Measurements from ENCODE around the gene UCP2.

The UCP2 gene

DNA sequence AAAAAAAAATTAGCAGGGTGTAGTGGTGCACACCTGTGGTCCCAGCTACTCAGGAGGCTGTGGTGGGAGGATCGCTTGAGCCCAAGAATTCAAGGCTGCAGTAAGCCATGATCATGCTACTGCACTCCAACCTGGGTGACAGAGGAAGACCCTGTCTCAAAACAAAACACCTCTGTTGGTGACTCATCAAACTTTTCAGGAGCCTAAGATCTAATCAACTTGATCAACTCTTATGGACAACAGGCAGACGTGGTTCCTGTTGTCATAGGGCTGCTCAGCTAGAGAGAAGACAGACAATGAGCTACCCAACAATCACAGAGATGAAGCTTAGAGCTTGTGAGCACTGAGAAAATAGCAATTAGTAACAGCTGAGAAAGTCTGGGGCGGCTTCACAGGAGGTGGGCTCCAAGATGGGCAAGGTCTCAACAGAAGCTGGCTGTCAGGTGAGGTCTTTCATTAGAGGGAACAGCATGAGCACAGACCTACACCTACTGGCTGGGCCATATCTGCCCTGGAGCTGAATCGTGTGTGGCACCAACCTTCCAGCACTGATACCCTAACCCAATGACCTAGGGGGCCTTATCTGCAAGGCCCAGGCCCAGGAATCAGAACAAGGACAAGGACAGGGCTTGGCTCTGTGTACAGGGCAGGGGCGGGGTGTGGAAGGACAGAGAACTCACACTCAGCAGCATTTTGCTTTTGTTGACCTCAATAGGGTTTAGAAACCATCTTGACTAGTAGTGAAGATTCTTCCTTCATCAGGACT, 33.5 kb upstream of the UCP2 start:
- Histone ChIP-seq H3K27me3 (ENCODE audit: insufficient read depth, low read length, poor library complexity, severe bottlenecking) (no peaks in the 10 kb centered on the region), H3K79me2 (ENCODE audit: insufficient read depth, low read length) (no peaks in the 10 kb centered on the region), H2AFZ (ENCODE audit: low read length) (no peak overlapping the region), H3K9me3 (ENCODE audit: insufficient read depth, low read depth, low read length) (no peaks in the 10 kb centered on the region), H3K4me1 (ENCODE audit: insufficient read depth, low read length, poor library complexity, severe bottlenecking) (peaks cover 54% of the 10 kb centered on the region), H3K4me2 (ENCODE audit: low read depth, low read length, poor library complexity, severe bottlenecking) (no peak overlapping the region), H3K36me3 (ENCODE audit: insufficient read depth, low read length) (peaks cover 9% of the 10 kb centered on the region; the same call in 1 of the 2 replicates), H3K4me3 (ENCODE audit: low read length, poor library complexity, severe bottlenecking) (no peak overlapping the region), H3F3A (ENCODE audit: low read depth) (no peaks in the 10 kb centered on the region), H4K20me1 (ENCODE audit: insufficient read depth, low read length, poor library complexity, severe bottlenecking) (no peaks in the 10 kb centered on the region), H3K9me2 (replicated peaks; ENCODE audit: low read depth, low read length) (no peaks in the 10 kb centered on the region), H3K9ac (ENCODE audit: low read depth, low read length, poor library complexity, severe bottlenecking) (no peak overlapping the region)
- TF ChIP-seq CTCF (conservative IDR thresholded peaks at IDR 0.05; ENCODE audit: low read length) (no peak), EZH2phosphoT487 (IDR thresholded peaks at IDR 0.05; ENCODE audit: borderline replicate concordance) (no peak)

DNA sequence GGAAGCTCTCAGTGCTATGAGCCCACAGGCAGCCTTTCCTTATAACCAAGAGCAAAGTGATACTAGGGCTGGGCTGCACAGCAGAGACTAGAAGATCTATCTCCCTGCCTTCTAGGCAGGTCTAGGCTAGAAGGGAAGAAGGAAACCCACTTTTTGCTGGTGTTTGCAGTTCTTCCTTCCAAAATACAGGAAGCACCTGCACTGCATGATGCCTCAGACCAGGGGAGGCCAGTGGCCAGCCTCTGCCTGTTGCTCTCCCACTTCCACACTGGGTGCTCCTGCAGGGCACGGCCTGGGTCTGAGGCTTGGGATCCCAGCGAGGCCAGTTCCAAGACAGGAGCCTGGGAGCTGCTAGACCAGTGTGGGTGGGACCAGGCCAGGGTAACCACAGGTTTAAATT, 32.2 kb upstream of the UCP2 start:
- Histone ChIP-seq H3K4me3 (ENCODE audit: low read length, poor library complexity, severe bottlenecking) (no peak overlapping the region), H3K27me3 (ENCODE audit: insufficient read depth, low read length, poor library complexity, severe bottlenecking) (no peaks in the 10 kb centered on the region), H3K4me1 (ENCODE audit: insufficient read depth, low read length, poor library complexity, severe bottlenecking) (peaks cover 56% of the 10 kb centered on the region), H3K79me2 (ENCODE audit: insufficient read depth, low read length) (no peaks in the 10 kb centered on the region), H3K9me3 (ENCODE audit: insufficient read depth, low read depth, low read length) (no peaks in the 10 kb centered on the region), H3K36me3 (ENCODE audit: insufficient read depth, low read length) (peaks cover 9% of the 10 kb centered on the region; the same call in 1 of the 2 replicates), H2AFZ (ENCODE audit: low read length) (no peak overlapping the region), H3F3A (ENCODE audit: low read depth) (no peaks in the 10 kb centered on the region), H3K9ac (ENCODE audit: low read depth, low read length, poor library complexity, severe bottlenecking) (peak overlapping the region; percentile 42), H3K4me2 (ENCODE audit: low read depth, low read length, poor library complexity, severe bottlenecking) (peak overlapping the region; percentile 55), H4K20me1 (ENCODE audit: insufficient read depth, low read length, poor library complexity, severe bottlenecking) (no peaks in the 10 kb centered on the region), H3K9me2 (replicated peaks; ENCODE audit: low read depth, low read length) (no peaks in the 10 kb centered on the region)
- TF ChIP-seq EZH2phosphoT487 (IDR thresholded peaks at IDR 0.05; ENCODE audit: borderline replicate concordance) (no peak), CTCF (conservative IDR thresholded peaks at IDR 0.05; ENCODE audit: low read length) (no peak)

DNA sequence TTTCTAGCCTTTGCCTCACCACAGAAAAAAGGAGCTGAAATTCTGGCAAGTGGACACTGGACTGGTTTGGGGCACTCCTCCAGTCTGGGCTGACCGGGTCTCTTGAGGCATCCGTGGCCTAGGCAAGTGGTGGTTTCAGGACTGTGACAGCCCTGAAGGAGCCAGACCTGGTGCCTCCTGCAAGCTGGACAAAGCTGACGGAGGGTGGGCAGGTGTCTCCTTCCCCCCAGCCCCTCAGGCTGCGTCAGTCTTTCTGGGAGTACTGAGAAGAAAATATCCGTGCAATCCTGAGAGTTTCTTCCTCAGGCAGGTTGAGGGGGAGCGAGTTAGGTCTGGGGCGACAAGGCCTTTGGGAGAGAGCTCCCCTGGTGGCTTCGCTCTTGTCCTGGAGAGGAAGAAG, 30.5 kb upstream of the UCP2 start:
- no peak overlapping the region for H3K9ac ChIP-seq (ENCODE audit: low read depth, low read length, poor library complexity, severe bottlenecking)
- no peaks in the 10 kb centered on the region for H3F3A ChIP-seq (ENCODE audit: low read depth)
- H3K79me2 ChIP-seq (ENCODE audit: insufficient read depth, low read length): no peaks in the 10 kb centered on the region
- no peak overlapping the region for H3K4me3 ChIP-seq (ENCODE audit: low read length, poor library complexity, severe bottlenecking)
- H3K27me3 ChIP-seq (ENCODE audit: insufficient read depth, low read length, poor library complexity, severe bottlenecking): no peaks in the 10 kb centered on the region
- H3K9me2 ChIP-seq (replicated peaks; ENCODE audit: low read depth, low read length): no peaks in the 10 kb centered on the region
- H3K9me3 ChIP-seq (ENCODE audit: insufficient read depth, low read depth, low read length): no peaks in the 10 kb centered on the region
- peaks cover 42% of the 10 kb centered on the region for H3K4me1 ChIP-seq (ENCODE audit: insufficient read depth, low read length, poor library complexity, severe bottlenecking)
- H4K20me1 ChIP-seq (ENCODE audit: insufficient read depth, low read length, poor library complexity, severe bottlenecking): no peaks in the 10 kb centered on the region
- TF ChIP-seq EZH2phosphoT487 (IDR thresholded peaks at IDR 0.05; ENCODE audit: borderline replicate concordance): no peak
- TF ChIP-seq CTCF (conservative IDR thresholded peaks at IDR 0.05; ENCODE audit: low read length): no peak
- peaks cover 9% of the 10 kb centered on the region; the same call in 1 of the 2 replicates for H3K36me3 ChIP-seq (ENCODE audit: insufficient read depth, low read length)
- no peak overlapping the region for H3K4me2 ChIP-seq (ENCODE audit: low read depth, low read length, poor library complexity, severe bottlenecking)
- H2AFZ ChIP-seq (ENCODE audit: low read length): no peak overlapping the region

Measured in Loucy (cell line).